Right lobe of liver (tissue), 4 donors: ENCODE data around the gene SLC35A5.

ENCODE experiments used
- CTCF ChIP-seq, 4 donors: fragments of 200-600 bp in 3 of 4; fragments of 450-650 bp in 1 of 4; IDR thresholded peaks; one replicate each; pipeline versions ENCODE4 v1.5.1 to v1.8.0; 2016 to 2022; ENCODE audit warnings: antibody characterized with exemption in 4 of 4, mild to moderate bottlenecking in 2 of 4
- POLR2A ChIP-seq: fragments of 450-650 bp; IDR thresholded peaks from one replicate; pipeline ENCODE4 v1.6.1; 2017; ENCODE audit warnings: antibody characterized with exemption, mild to moderate bottlenecking
- donor health status: DM: no; HTN: no; CAD: no.
- donor health status: DM: no; HTN: no; CAD: no.
- donor health status: DM: no; HTN: yes; CAD: no.

DNA sequence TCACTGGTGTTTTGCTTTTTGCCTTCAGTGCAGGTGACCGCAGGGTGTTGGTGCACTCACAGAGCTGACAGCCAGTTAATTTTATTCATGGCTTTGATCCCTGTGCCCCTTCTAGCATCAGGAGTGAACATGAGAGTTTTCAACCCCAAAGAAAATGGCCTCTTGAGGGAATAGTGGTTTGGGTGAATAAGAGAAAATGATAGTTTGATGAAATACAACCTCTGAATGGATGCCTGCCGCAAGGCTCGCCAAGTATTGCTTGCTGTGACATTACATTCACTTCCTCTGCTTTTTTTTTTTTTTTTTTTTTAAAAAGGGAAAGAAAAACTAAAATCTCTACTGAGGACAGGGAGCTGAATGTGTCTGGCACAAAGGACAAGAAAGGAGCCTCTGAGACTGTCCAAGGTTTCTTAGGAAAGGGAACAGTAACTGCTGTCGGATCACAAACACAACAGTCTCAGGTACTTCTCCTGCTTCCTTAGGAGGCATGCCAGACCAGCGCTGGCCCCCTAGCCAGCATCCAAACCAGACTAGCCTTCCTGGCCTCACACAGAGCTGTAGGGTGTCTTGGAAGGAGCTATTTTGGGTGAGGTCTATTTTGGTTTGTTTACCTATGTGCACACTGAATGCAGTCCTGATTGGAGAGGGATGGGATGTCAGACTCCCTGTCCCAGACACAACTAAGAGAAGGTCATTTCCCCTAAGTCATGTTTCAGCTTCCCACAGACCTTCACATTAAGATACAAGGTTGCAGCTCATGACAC lies 50.1 kb downstream of the SLC35A5 start:
- TF ChIP-seq CTCF (IDR thresholded peaks at IDR 0.05) (no peak), POLR2A (no peak)
